CD1c-positive myeloid dendritic cell (primary cell): ENCODE results near the gene HKDC1.
A peak's percentile ranks its signal among the peaks of the same experiment; 100 is the strongest.
"Not testable (repeated sequence)": the region's sequence is repeated elsewhere in the genome, so short reads cannot be mapped to it uniquely, and the experiment has no call there.

Experiments
- DNase-seq: peaks from one replicate; pipeline ENCODE4 v3.0.0-alpha.2; 2016; ENCODE audit errors: extremely low spot score

The HKDC1 gene

GRCh38 chr10:69220041-69220451 is at the start of gene HKDC1:
TSS of gene HKDC1 (plus strand) at chr10:69220332. CDS start at chr10:69220436, 104 bp downstream.
- no peak for DNase-seq

- no peak for DNase-seq
These were observed 47.7 kb upstream of the HKDC1 start for GRCh38 chr10:69172241-69172982.

GRCh38 chr10:69175326-69175725 is 44.8 kb upstream of the HKDC1 start:
- DNase-seq: not testable (repeated sequence)

- DNase-seq: no peak
These were observed 43.3 kb upstream of the HKDC1 start for GRCh38 chr10:69176823-69177222.

GRCh38 chr10:69179089-69179742 is 40.9 kb upstream of the HKDC1 start:
- peak; percentile 73 for DNase-seq

- peak; percentile 96 for DNase-seq
These were observed 40.2 kb upstream of the HKDC1 start, which contains the start of gene SUPV3L1 for GRCh38 chr10:69179743-69180524. TSS of gene SUPV3L1 (plus strand) at chr10:69180234. CDS start at chr10:69180292, 58 bp downstream.

GRCh38 chr10:69180525-69181204 is 39.5 kb upstream of the HKDC1 start:
- peak; percentile 41 for DNase-seq

- DNase-seq: no peak
These were observed 38.7 kb upstream of the HKDC1 start for GRCh38 chr10:69181433-69181832.

GRCh38 chr10:69182005-69182404 is 38.1 kb upstream of the HKDC1 start:
- no peak for DNase-seq

GRCh38 chr10:69186524-69186923 is 33.6 kb upstream of the HKDC1 start:
- DNase-seq: no peak

GRCh38 chr10:69201045-69201444 is 19.1 kb upstream of the HKDC1 start:
- DNase-seq: no peak

GRCh38 chr10:69202332-69202731 is 17.8 kb upstream of the HKDC1 start:
- no peak for DNase-seq

- peak; percentile 15 for DNase-seq
These were observed 11.4 kb upstream of the HKDC1 start for GRCh38 chr10:69208761-69209160.

- DNase-seq: peak; percentile 16
These were observed 10.2 kb upstream of the HKDC1 start for GRCh38 chr10:69209787-69210484.

- no peak for DNase-seq
These were observed 9.0 kb upstream of the HKDC1 start for GRCh38 chr10:69211104-69211503.

GRCh38 chr10:69211524-69211923 is 8.6 kb upstream of the HKDC1 start:
- no peak for DNase-seq

GRCh38 chr10:69213591-69214311 is 6.4 kb upstream of the HKDC1 start:
- peak; percentile 13 for DNase-seq

GRCh38 chr10:69214666-69215131 is 5.4 kb upstream of the HKDC1 start:
- DNase-seq: peak; percentile 27

GRCh38 chr10:69215405-69216171 is 4.5 kb upstream of the HKDC1 start:
- no peak for DNase-seq
